Stimulated activated CD4-positive, alpha-beta T cell treated with anti-CD3 and anti-CD28 coated beads, Interleukin-1b, Interleukin-23, amount 100 ng/mL, for 48 hours (primary cell): ENCODE data around the gene NPTX1.

Source experiments
- DNase-seq: peaks from one replicate; pipeline ENCODE4 v3.0.0-alpha.2; 2020

Gene NPTX1

DNA sequence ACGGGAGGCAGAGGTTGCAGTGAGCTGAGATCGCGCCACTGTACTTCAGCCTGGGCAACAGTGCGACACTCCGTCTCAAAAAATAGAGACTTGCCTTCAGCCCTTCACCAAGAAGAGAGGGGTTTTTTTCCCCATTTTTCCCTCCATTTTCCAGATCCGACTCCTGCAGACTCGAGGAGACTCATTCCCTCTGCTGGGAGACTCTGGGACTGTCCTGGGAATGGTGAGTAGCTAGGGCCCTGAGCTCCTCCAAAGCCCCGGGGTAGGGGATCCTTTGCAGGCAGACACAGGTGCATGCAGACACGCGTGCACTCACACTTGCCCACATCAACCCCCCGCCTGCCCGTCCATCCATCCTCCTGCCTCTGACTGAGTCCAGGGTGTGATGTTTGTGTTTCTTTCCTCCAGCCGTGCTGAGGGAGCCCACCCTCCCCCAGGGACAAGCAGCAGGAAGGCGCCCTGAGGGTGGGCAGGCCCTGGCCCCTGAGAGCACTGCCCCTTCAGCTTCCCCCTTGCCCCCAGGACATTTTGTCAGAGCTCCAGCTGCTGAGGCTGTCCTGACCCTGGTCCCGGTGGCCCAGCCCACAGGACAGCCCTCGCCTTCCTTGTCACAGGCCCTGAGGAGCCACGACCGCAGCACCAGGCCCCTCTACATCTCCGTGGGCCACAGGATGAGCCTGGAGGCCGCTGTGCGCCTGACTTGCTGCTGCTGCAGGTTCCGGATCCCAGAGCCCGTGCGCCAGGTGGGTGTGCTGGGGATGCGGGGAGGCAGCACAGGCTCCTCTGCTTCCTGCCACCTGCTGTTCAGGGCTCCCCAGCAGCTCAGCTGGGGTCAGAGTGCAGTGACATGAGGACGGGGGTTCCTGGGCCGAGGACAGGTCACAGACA is 51.3 kb downstream of the NPTX1 start:
- DNase-seq = no peak

- no peak for DNase-seq
These were observed 52.1 kb downstream of the NPTX1 start for GRCh38 chr17:80424261-80424660.

DNA sequence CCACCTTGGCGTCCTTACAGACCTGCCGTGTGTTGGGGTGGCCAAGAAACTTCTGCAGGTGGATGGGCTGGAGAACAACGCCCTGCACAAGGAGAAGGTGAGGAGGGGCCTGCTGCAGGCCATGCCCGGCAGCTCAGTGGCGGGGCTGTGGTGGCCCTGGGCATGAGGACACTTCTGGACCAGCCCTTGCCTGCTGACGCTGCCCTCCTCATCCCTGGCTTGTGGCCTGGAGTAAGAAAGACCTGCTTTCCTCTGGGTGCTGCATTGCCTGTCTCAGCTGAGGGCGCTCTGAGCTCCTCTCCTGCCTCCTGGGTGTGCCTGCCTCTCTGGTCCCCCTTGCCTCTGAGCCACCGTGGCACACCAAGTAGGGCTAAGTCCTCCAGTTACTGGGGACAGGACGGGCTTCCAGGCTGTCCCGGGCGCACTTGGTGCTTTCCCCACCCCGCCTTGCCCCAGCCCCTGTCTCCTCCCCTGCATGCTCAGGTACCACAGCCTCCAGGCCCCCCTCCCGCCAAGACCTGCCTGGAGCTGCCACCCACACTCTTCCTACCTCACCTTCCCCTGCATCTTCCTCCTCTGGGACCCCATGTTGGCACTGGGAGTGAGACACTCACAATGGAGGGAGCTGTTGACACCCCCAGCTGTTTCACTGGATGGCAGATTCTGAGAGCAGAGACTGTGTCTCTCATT is 52.7 kb downstream of the NPTX1 start:
- DNase-seq = no peak

GRCh38 chr17:80422981-80423380 is 53.4 kb downstream of the NPTX1 start:
- DNase-seq = no peak

DNA sequence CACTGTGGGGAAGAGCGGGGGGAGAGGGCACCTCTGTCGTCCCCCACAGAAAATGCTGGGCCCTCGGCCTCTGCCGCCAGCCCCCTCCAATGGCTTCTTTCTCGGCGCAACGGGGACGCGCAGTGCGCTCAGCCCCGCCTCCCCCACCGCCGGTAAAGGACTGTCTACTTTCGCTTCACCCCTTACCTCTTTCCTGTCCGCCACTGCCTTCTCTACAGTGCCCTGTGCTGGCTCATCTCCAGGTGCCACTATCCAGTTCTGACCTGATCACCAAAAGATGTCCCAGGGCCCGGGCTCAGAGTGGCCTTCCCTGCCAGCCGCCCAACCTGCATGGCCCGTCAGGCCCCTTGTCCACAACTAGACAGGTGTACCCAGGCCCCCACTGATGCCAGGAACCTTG is 54.1 kb downstream of the NPTX1 start:
- DNase-seq = no peak

GRCh38 chr17:80421381-80422090 is 54.9 kb downstream of the NPTX1 start:
- no peak for DNase-seq

DNA sequence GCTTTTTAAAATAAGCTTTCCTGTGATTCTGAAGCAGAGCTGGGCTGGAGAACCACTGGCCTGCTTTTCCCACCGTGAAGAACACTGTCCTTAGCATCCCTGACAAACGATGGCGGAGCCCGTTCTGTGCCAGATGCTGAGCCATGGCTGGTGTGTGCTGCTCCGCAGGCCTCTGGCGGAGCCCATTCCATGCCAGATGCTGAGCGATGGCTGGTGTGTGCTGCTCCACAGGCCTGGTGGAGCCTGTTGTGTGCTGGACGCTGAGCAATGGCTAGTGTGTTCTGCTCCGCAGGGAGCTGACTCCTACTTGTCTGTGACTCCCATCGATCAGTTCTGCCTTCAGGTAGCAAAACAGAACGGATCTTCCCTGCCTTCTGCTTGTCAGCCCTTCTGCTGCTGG is 57.2 kb downstream of the NPTX1 start:
- DNase-seq = no peak

GRCh38 chr17:80418589-80418988 is 57.8 kb downstream of the NPTX1 start:
- DNase-seq = no peak
